Midbrain (tissue), 1 donor: ENCODE data around the gene TOR4A.

ENCODE experiments used
- DNase-seq: peaks from one replicate; lab custom pipeline; 2025; lab: John Stamatoyannopoulos, UW

TOR4A gene

DNA sequence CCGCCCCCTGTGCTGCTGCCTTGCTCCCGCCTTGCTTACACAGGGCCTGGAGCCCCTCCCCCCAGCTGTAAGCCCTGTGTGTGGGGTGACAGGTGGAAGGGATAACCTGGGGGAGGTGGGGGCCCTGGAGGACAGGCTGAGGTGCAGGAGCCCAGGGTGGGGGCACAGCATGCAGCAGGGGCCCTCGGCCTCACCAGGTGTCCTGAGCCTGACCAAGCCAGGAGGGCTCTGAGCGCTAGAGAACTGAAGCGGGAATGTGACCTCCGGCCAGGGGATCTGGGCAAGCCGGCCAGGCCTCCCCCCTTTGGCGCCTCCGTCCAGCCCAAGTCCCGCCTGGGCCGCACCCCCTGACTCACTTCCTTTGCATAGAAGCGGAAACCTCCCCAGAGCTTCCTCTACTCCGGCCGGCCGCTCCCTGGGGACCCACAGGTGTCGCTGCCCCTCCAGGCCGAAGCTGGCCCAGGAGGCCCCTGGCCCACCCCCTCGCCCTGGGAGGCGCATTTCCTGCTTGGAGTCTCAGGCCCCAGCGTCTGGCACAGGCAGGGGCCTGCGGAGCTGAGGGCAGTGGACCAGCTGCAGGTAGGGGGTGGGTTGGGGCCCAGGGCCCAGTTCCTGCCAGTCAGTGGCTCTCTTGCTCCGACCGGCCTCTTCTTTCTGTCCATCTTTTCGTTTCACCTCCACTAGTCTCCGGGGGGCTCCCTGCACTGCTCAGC lies at the start of gene TOR4A:
TSS of gene TOR4A (plus strand) at position 398 of the 713 bp plus-strand sequence. CDS start 964 bp downstream, outside the sequence.
- no peak for DNase-seq

DNA sequence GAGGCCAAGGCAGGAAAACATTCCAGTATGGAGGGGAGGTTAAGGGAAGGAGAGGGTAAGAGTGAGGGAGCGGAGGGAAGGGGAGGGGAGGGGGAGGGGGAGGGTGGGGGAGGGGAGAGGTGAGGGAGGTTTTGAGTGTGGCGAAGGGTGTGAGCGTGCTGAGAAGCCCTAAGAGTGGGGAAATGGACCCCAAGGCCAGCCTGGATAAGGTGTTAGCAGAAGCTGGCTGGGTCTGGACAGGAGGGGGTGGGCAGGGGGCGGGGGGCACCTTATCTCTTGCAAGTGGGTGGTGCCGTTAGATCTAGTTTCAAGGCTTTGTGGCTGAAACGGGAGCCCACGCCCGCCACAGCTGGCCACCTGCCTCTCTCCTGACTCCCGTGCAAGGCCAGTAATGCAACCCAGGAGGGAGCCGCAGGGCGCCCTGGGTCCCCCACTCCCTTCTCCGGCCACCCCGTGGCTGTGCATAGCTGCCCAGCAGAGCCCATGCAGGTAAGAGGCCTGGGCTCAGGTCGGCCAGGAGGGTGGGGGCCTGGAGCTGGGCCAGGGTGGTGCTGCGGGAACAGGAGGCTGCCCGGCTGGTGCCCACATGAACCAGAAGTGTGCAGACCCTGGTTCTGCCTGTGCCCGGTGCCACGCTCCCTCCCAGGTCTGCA lies 49.5 kb upstream of the TOR4A start:
- no peak for DNase-seq

DNA sequence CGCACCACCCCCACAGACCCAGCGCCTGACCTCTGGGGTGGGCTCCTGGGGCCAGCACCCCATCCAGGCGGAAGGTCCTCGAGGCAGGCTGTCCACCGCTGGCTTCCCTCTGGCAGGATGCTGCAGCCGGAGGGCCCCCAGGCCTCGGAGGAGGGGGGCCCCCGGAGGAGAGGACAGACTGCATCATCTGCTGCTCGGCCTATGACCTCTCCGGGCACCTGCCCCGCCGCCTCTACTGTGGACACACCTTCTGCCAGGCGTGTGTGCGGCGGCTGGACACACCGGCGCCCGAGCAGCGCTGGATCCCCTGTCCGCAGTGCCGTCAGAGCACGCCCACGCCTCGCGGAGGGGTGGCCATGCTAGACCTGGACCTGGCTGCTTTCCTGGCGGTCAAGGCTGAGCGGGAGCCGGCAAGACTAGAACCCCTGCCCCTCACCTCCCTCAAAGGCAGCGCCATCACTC lies 49.0 kb upstream of the TOR4A start:
- no peak for DNase-seq

DNA sequence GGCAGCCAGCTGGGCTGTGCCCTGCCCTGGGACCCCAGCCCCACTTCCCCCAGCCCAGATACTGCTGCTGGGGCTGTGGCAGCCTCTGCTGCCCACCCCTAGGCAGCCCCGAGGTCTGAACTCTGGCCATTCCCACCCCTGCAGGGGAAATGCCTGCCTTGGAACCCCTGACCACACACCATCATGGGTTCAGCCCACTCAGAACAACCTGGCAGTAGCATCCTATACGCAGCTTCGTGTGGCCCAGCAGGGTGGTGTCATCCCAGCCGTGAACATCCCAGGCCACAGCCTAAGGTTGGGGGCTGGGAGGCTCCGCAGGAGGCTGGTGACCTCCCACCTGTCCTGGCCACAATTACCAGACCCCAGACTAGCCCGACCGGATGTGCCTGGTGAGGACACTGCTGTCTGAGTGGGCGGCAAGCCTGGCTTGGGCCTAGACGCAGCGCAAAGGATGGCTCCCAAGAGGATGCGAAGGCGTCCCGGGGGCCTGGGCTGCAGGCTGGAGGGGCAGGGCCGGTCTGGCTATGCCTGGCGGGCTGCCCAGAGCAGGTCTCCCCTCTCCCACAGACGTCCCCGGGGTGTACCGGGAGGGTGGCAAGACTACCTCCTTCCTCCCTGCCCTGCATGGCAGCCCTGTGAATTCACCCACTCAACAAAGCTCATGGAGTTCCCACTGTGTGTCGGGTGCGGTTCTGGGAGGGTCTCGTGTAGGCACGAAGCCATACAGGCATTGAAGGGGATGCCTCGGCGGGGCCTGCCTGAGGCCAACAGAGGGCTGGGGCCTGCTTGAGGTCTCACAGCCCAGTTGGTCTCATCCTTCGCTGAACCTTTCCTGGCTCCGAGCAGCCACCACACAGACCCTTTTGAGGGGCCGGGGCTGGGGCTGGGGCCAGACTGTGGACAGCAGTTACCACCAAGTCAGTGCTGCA lies 48.3 kb upstream of the TOR4A start:
- DNase-seq, result no peak

DNA sequence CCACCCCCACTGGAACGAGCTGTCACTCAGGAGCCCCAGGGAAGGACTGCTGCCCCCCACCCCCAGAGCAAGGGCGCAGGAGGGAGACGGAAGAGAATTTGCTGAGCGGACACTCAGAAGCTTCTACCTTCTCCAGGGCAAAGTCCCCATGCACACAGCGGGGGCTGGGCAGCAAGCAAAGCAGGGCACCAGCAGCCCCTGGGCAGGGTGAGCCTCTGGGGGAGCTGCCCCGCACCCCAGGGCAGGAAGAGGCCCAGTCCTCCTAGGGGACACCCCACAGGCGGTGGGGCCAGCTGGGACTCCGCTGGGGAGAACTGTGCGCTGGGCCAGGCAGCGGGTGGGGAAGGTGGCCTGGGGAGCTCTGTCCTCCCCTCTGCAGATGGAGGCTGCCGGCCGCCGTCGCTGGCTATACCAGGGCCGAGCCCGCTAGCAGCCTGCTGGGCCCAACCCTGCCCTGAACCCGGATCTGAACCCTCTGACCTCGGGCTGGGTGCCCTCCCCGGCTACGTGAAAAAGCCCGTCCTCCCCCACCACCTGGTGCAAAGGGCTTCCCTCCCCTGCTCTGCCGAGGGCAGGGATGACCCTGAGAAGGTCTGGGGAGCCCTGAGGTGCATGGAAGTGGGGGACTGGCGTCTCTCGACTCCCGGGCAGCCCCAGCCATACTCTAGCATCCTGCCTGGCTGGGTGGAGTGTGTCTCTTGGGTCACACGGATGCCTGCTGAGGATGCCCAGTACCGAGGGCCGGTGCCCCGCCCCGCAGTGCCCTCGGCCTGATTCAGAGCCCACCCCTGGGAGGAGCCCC lies 47.4 kb upstream of the TOR4A start:
- no peak for DNase-seq

DNA sequence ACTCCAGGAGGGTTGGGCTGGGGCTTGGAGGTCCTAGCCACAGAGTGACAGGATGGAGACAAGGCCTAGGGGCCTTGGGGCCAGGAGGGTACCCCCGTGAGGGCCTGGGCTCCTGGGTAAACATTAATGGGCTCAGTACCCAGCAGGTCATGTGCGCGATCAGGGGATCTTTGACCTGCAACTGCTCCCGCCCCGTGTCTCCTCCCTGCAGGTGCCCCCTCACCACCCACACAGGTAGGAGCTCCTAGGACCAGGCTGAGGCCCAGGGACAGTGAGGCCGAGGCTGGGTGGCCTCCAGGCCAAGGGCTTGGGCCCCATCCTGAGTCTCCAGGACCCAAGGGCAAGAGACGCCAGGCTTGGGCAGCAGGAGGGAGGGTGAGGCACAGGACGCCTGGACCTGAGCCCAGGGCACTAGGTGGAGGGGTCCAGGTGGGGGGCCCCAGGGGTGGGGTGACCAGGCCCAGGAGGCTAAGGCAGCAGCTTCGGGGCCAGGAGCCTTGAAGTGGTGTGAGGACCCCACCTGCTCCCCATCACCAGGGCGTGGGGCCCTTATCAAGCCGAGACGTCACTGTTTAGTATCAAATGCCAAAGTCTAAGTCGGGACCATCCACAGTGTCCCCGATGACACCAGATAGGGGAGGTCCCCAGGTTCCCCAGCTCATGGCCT lies 46.7 kb upstream of the TOR4A start, which contains the start of gene SLC34A3:
TSS of gene SLC34A3 (plus strand) at position 197 of the 667 bp plus-strand sequence. CDS start 802 bp downstream, outside the sequence.
- no peak for DNase-seq

DNA sequence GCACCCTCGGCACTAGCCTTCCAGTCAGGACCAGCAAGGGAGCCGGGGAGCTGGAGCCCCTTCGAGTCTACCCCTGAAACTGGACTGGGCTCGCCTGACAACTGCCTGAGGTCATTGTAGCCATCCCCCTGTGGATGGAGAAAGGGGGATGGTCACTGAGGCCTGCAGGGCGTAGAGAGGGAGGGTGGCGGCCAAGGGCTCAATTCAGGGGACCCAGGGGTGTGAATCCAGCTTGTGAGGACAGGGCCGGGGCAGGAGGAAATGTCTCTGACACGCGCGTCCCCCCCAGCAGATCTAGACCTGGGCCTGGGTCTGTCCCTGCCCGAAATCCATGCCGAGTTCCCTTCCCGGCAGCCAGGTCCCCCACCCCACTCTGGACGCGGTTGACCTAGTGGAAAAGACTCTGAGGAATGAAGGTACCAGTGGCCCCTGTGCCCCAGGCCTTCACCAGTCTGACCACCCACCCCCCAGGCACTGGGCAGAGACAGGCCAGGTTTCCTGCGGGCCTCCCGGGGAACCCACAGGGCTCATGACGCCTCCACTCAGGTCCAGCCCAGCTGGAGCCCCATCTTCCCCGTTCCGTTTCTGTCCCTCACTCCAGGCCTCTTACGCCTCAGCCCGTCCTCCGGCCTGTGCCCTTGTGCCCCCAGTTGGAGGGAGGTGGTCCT lies 46.0 kb upstream of the TOR4A start:
- no peak for DNase-seq

DNA sequence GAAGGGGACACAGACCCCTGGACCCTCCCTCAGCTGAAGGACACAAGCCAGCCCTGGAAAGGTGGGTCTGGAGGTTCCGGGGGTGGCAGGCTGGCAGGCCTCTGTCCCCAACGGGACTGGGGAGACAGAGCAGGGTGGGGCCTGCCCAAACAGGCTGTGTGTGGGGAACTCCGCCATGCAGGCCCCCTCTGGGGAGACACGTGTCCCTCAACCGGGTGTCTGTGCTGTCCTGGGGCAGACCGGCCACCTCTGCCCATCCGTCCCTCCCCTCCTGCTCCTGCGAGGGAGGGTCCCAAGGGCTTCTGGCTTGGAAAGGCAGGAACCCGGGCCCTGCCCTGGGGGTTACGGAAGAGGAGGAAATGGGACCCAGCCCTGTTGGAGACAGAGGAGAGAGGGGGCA lies 45.4 kb upstream of the TOR4A start:
- DNase-seq, result no peak

DNA sequence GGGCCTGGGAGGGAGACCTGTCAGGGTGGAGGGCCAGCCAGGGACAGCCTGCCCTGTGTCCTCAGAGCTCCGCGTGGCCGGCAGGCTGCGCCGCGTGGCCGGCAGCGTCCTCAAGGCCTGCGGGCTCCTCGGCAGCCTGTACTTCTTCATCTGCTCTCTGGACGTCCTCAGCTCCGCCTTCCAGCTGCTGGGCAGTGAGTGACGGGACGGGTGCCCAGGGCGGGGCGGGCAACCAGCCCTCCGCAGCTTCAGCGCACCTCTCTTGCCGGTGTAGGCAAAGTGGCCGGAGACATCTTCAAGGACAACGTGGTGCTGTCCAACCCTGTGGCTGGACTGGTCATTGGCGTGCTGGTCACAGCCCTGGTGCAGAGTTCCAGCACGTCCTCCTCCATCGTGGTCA lies 45.0 kb upstream of the TOR4A start:
- no peak for DNase-seq

DNA sequence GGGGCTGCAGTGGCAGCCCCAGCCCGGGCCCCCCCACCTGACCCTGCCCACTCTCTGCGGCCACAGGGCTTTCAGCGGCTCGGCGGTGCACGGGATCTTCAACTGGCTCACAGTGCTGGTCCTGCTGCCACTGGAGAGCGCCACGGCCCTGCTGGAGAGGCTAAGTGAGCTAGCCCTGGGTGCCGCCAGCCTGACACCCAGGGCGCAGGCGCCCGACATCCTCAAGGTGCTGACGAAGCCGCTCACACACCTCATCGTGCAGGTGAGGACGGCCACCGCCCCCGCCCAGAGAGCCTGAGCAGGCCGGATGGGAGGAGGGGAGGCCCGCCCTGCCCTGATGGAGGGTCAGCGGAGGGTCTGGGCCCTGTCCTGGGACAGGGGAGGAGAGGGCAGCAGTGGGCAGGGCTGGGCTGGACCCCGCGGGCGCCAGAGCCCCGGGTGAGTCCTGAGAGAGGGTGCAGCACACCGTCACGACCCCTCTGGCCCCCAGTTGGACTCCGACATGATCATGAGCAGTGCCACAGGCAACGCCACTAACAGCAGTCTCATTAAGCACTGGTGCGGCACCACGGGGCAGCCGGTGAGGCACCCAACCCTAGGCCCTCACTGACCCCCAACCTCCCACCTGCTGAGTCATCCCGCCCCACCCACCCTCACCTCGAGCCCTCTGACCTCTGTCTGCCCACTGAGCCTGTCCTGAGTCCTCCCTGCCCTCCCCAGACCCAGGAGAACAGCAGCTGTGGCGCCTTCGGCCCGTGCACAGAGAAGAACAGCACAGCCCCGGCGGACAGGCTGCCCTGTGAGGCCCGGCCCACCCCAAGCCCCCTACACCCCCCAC lies 44.2 kb upstream of the TOR4A start:
- no peak for DNase-seq

DNA sequence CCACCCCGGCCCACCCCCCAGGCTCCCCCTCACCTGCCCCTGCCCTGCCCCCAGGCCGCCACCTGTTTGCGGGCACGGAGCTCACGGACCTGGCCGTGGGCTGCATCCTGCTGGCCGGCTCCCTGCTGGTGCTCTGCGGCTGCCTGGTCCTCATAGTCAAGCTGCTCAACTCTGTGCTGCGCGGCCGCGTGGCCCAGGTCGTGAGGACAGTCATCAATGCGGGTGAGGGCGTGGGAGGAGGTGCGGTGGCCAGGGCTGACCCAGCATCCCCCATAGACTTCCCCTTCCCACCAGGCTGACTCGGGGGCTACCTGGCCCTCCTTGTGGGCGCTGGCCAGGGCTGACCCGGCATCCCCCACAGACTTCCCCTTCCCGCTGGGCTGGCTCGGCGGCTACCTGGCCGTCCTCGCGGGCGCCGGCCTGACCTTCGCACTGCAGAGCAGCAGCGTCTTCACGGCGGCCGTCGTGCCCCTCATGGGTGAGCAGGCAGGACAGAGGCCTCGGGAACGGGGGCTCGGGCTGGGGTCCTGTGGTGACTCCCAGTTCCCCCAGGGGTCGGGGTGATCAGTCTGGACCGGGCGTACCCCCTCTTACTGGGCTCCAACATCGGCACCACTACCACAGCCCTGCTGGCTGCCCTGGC lies 43.4 kb upstream of the TOR4A start:
- no peak for DNase-seq

DNA sequence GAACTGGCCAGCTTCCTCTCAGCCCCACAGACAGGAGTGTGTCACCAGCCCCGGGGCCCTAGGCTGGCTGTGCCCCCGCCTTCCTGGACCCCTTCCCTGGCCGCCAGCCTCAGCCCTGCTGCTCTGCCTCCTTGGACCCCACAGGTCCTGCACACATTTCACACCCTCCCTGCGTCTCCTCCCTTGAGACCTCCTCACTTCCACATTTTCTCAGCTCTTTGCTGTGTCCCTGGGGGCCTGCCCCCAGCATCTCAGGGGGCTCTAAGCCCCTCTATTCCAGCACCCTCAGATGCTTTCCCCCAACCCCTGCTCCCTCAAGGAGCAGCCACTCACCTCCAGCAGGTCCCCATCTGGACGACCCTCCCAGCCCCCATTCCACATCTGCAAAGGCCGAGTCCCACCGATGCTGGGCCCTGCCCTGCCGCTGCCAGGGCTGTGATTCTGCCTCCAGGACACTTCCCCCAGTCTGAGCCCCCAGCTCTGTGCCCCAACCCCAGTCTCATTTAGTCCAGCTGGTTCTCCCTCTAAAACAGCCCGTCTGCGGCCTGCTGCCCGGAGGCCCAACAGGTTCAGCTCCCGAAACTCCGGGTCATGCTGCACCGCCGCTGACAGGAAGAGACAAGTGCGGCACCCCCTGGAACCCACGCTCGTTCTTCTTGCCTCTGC lies 42.6 kb upstream of the TOR4A start:
- no peak for DNase-seq

DNA sequence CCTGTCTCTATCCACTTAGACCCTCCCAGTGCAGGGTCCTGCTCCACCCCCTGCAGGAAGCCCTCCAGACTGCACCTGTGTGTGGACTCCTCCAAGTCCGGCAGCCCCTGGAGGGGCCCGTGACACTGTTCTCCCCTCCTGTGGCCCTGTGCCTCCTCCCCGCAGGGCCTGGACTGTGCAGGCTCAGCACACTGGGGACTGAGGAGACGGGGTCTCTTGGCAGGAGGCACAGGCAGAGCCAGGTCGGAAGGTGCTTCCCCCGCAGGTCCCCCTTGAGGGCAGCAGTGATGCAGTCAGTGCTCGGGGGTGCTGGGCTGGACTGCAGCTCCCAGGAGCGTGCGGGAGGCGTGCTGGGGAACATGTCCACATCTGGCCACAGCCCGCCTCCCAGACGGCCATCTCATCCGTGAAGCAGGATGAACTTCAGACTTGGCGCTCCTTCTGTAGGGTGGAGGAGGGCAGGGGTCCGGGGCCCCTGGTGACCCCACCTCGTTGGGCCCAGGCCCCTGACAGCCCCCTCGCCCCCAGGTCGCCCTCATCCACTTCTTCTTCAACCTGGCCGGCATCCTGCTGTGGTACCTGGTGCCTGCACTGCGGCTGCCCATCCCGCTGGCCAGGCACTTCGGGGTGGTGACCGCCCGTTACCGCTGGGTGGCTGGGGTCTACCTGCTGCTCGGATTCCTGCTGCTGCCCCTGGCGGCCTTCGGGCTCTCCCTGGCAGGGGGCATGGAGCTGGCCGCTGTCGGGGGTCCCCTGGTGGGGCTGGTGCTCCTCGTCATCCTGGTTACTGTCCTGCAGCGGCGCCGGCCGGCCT lies 41.9 kb upstream of the TOR4A start:
- DNase-seq, result no peak

DNA sequence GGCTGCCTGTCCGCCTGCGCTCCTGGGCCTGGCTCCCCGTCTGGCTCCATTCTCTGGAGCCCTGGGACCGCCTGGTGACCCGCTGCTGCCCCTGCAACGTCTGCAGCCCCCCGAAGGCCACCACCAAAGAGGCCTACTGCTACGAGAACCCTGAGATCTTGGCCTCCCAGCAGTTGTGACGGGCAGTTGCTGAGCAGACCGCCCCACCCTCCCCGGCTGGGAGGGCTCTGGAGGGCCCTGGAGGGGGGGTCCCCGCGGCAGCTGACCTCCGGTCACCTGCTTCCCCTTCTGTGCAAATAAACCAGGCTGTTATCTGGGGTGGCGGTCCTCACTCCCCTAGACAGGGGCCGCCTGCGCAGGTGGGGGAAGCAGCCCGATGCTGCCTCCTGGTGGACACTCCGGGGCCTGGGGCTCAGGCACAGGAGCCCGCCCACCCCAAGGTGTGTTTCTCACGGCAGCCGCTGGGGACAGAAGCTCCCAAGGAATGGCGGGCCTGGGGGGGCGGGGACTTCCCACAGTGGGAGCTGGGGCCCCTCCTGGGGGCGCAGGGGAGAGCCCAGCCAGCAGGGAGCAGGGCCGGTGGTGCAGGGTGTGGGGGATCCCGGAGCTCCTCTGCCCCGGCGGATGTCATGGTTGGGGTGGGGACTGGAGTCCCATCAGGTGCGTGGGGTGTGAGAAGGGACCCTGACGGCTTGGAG lies 41.1 kb upstream of the TOR4A start:
- peak; percentile 70 for DNase-seq

DNA sequence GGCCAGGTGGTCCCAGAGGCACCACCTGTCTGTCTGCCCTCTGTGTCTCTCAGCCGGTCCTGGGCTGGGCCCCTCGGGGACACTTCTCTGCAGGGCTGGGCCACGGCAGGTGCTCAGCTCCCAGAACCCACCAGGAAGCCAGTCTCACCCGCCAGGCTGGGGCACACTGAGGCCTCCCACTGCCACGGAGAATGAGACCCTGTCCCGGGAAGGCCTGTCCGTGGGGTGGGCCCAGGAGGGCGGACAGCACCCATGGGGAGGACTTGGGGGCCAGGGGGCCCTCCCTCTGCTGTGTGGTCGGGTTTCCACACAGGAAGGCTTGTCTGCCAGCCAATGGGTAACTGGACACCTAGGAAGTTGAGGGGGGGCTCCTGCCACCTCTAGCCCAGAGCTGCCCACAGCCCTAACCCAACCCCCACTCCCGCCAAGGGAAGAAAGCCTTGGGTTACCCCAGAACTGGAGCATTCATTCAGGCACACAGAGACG lies 40.5 kb upstream of the TOR4A start:
- DNase-seq, result no peak
